Astrocyte of the spinal cord (primary cell): ENCODE data around the gene SENP8.
"Not testable (repeated sequence)": the region's sequence is repeated elsewhere in the genome, so short reads cannot be mapped to it uniquely, and the experiment has no call there.

Source experiments
- DNase-seq: peaks from one replicate; pipeline ENCODE4 v3.0.0; 2011; ENCODE audit warnings: low read depth, low spot score
- H3K4me3 ChIP-seq: 2 replicates; pipeline ENCODE4 v1.5.1; 2011; ENCODE audit warnings: low read depth, mild to moderate bottlenecking, low read length, moderate library complexity
- in situ Hi-C: cut with HindIII; loops from 2 replicates; pipeline ENCODE4 v1.10.0; 2017; ENCODE audit warnings: low sequenced_read_pairs
- TF ChIP-seq, protein P1 (sequence below): IDR thresholded peaks from 2 replicates; pipeline ENCODE4 v1.5.1; 2012; ENCODE audit warnings: low read depth, mild to moderate bottlenecking, low read length, inconsistent platforms

Gene SENP8

DNA sequence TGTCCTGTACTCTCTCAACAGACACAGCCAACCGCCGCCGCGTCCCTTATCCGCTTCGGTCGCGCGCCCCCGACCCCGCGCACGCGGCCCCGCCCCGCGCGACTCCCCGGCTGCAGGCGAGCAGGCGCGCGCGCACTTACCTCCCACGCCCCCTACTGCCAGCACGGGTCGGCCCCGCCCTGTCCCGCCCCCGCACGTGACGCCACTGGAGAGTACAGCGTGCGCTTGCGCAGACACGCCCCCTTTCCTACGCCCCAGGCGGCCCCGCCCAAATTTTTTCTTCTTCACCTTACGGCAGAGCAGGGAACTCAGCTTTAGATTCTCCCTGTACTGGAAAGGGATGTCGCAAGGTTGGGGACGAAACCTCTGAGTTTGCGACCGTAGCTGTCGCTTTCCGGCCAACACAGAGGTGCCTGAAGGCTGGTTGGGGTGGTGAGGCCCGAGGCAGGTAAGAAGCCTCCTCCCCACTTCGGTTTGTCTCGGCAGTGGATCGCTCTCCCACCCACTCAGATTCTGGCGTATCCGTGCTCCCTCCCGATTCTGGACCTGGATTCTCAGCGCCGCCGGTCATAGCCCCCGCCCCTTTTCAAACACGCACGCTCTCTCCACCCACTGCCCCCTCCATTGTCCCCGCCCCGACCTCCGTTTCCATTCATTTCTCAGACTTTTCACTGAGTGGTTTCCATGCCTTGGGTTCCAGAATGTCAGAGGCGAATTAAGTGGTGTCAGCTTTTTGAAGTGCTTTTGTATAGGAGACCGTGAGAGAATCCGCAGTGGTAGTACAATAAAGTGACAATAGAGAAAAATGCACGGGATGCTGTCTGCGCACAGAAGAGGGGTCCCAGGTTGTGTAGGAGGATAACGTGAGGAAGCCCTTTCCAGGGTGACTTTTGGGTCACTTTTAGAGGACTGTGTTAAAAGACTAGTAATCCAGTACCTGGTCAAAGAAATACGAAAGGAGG lies at the start of gene SENP8, which contains the start of gene MYO9A:
SENP8 (plus strand) TSS at position 387 of the 962 bp plus-strand sequence. CDS start 21,221 bp downstream, outside the sequence.
MYO9A (minus strand) TSS at position 134 of the 962 bp plus-strand sequence. CDS start 71,587 bp downstream, outside the sequence.
- in situ Hi-C loops, result no loop called here
- TF ChIP-seq, protein P1, sequence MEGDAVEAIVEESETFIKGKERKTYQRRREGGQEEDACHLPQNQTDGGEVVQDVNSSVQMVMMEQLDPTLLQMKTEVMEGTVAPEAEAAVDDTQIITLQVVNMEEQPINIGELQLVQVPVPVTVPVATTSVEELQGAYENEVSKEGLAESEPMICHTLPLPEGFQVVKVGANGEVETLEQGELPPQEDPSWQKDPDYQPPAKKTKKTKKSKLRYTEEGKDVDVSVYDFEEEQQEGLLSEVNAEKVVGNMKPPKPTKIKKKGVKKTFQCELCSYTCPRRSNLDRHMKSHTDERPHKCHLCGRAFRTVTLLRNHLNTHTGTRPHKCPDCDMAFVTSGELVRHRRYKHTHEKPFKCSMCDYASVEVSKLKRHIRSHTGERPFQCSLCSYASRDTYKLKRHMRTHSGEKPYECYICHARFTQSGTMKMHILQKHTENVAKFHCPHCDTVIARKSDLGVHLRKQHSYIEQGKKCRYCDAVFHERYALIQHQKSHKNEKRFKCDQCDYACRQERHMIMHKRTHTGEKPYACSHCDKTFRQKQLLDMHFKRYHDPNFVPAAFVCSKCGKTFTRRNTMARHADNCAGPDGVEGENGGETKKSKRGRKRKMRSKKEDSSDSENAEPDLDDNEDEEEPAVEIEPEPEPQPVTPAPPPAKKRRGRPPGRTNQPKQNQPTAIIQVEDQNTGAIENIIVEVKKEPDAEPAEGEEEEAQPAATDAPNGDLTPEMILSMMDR, result no peak
- H3K4me3 ChIP-seq, result peak within 1 kb of the TSS; percentile 81
- peak; percentile 99 for DNase-seq

DNA sequence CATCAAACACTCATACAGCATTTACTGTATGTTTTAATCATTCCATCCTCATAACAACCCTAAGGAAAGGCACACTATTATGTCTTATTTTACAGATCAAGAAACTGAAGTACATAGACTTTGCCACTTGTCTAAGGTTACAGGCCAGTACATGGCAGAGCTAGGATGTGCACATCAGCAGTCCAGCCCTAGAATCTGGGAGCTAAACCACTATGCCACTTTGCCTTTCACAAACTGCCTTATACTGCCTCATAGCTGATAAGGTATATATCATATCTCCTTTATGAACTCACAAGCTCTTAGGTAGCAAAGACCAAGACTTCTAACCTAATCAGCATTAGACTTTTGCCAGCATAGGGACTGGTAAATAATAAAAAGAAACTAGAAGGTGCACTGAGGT lies 49.3 kb upstream of the SENP8 start:
- in situ Hi-C loops, result no loop called here

DNA sequence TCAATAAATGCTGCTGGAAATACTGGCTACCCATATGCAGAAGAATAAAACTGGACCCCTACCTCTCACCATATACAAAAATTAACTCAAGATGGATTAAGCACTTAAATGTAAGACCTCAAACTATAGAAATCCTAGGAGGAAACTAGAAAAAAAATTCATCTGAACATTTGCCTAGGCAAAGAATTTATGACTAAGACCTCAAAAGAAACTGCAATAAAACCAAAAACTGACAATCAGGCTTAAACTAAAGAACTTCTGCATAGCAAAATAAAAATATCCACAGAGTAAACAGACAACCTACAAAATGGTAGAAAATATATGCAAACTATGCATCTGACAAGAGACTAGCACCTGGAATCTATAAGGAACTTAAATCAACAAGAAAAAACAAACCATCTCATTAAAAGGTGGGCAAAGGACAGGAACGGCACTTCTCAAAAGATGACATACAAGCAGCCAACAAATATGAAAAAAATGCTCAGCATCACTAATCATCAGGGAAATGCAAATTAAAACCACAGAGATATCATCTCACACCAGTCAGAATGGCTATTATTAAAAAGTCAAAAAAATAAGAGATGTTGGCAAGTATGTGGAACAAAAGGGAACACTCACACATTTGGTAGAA lies 47.3 kb upstream of the SENP8 start:
- in situ Hi-C loops, result no loop called here
- no peak for DNase-seq
- no peak overlapping the region for H3K4me3 ChIP-seq
- TF ChIP-seq, protein P1, result no peak

More for the DNA sequence above, 49.3 kb upstream of the SENP8 start:
- H3K4me3 ChIP-seq, result no peak overlapping the region
- TF ChIP-seq, protein P1, result no peak
- no peak for DNase-seq

DNA sequence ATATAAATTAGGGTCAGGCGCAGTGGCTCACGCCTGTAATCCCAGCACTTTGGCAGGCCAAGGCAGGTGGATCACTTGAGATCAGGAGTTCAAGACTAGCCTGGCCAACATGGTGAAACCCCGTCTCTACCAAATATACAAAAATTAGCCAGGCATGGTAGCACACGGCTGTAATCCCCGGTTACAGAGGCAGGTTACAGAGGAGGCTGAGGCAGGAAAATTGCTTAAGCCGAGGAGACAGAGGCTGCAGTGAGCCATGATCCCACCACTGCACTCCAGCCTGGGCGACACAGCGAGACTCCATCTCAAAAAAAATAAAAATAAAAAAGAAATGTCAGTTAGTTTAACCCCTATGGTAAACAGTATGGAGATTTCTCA lies 46.8 kb upstream of the SENP8 start:
- in situ Hi-C loops, DNase-seq: not testable (repeated sequence)

DNA sequence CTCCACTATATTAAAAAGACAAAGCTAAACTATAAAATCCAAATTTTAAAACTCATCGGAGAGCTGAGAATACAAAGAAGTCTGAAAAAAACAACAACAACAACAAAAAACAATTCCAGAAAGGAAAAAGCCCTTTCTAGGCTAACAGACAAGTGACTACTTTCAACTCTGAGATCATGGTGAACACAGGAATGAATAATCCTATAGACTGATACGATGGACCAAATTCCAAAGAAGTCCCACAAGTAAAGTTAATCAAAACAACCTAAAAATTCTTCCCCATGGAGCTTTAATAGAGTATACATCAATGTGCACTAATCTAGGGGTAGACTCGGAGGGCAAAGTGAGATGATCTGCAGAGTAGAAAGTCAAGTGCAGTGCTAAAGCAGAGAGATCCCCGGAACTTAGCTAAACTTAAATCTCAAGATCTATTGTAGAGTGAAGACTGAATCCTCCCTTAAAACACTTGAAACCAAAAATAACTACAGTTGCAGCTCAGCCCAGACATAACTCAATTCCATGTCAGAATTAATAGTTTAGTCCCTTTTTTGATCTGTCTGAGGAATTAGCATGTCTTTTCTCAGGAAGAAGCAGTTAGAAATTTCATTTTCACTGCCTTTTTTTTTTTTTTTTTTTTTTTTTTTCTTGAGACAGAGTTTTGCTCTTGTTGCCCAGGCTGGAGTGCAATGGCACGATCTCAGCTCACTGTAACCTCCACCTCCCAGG lies 43.7 kb upstream of the SENP8 start:
- TF ChIP-seq, protein P1, result no peak
- H3K4me3 ChIP-seq, result no peak overlapping the region
- in situ Hi-C loops, result no loop called here
- DNase-seq, result no peak

More for the DNA sequence above, 46.8 kb upstream of the SENP8 start:
- not testable (repeated sequence) for H3K4me3 ChIP-seq

DNA sequence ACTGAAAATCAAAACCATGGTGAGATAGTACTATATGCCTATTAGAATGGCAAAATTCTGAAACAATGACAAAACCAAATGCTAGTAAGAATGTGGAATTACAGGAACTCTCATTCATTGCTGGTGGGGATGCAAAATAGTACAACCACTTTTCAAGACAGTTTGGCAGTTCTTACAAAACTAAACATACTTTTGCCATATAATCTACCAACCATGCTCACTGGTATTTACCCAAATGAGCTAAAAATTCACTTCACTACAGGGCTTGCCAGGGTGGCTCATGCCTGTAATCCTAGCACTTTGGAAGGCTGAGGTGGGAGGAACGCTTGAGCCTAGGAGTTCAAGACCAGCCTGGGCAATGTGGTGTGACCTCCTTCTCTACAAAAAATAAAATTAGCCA lies 40.3 kb upstream of the SENP8 start:
- in situ Hi-C loops, result no loop called here
- DNase-seq, result no peak
- TF ChIP-seq, protein P1, result no peak
- no peak overlapping the region for H3K4me3 ChIP-seq
